ENCODE measurements around the gene SAFB. TPM values are rescaled to one million over a fixed set of nuclear protein-coding genes. Genes with fewer than 3 reads are reported as not detected.

The SAFB gene
- total RNA-seq, 1 donor from 2014 or later, result 97.1 TPM

GRCh38 chr19:5664515-5664914 lies 41.6 kb downstream of the SAFB start:
- Mint-ChIP-seq H3K27me3 (ENCODE audit: unreplicated experiment) (no peaks in the 10 kb centered on the region), H3K9me3 (ENCODE audit: unreplicated experiment) (no peaks in the 10 kb centered on the region), H3K27ac (ENCODE audit: unreplicated experiment) (no peak overlapping the region), H3K4me1 (ENCODE audit: unreplicated experiment) (no peaks in the 10 kb centered on the region), H3K36me3 (ENCODE audit: unreplicated experiment) (peaks cover 41% of the 10 kb centered on the region), H3K4me3 (ENCODE audit: unreplicated experiment) (no peak overlapping the region)
- DNase-seq (ENCODE audit: extremely low spot score, unreplicated experiment), result no peak
- no peak for TF ChIP-seq CTCF (IDR thresholded peaks at IDR 0.05)

- Mint-ChIP-seq H3K4me1 (ENCODE audit: unreplicated experiment) (no peaks in the 10 kb centered on the region), H3K27ac (ENCODE audit: unreplicated experiment) (no peak overlapping the region), H3K36me3 (ENCODE audit: unreplicated experiment) (peaks cover 38% of the 10 kb centered on the region), H3K27me3 (ENCODE audit: unreplicated experiment) (no peaks in the 10 kb centered on the region), H3K4me3 (ENCODE audit: unreplicated experiment) (no peak overlapping the region), H3K9me3 (ENCODE audit: unreplicated experiment) (no peaks in the 10 kb centered on the region)
- TF ChIP-seq CTCF (IDR thresholded peaks at IDR 0.05), result no peak
- DNase-seq (ENCODE audit: extremely low spot score, unreplicated experiment), result no peak
Measured at GRCh38 chr19:5665781-5666513, 43.1 kb downstream of the SAFB start.

GRCh38 chr19:5666921-5667610 lies 44.2 kb downstream of the SAFB start:
- H3K4me1 Mint-ChIP-seq (ENCODE audit: unreplicated experiment), result no peaks in the 10 kb centered on the region
- H3K36me3 Mint-ChIP-seq (ENCODE audit: unreplicated experiment), result peaks cover 36% of the 10 kb centered on the region
- no peak for TF ChIP-seq CTCF (IDR thresholded peaks at IDR 0.05)
- DNase-seq (ENCODE audit: extremely low spot score, unreplicated experiment), result no peak
- H3K27me3 Mint-ChIP-seq (ENCODE audit: unreplicated experiment), result no peaks in the 10 kb centered on the region
- H3K27ac Mint-ChIP-seq (ENCODE audit: unreplicated experiment), result no peak overlapping the region
- no peaks in the 10 kb centered on the region for H3K9me3 Mint-ChIP-seq (ENCODE audit: unreplicated experiment)
- no peak overlapping the region for H3K4me3 Mint-ChIP-seq (ENCODE audit: unreplicated experiment)

DNA sequence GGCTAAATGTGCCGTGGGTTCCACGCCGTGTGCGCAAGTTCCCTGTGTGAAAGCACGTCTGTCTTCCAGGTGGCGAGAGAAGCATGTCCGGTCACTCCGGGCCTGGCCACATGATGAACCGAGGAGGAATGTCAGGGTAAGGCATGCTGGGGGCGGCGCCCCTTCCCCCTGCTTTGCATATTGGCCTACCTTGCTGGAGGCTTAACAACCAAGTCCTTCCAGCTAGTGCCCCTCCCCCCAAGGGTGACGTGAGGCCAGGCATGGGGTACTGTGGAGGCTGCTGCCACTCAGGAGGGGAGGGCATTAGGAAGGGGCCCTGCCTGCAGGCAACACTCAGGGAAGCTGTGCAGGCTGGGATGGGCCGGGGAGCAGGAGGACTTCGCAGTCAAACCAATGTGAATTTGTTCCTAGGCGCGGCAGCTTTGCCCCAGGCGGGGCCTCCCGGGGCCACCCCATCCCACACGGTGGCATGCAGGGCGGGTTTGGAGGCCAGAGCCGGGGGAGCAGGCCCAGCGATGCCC lies 44.9 kb downstream of the SAFB start:
- Mint-ChIP-seq H3K4me1 (ENCODE audit: unreplicated experiment) (no peaks in the 10 kb centered on the region), H3K9me3 (ENCODE audit: unreplicated experiment) (no peaks in the 10 kb centered on the region), H3K36me3 (ENCODE audit: unreplicated experiment) (peaks cover 36% of the 10 kb centered on the region), H3K27ac (ENCODE audit: unreplicated experiment) (no peak overlapping the region), H3K4me3 (ENCODE audit: unreplicated experiment) (no peak overlapping the region), H3K27me3 (ENCODE audit: unreplicated experiment) (no peaks in the 10 kb centered on the region)
- TF ChIP-seq CTCF (IDR thresholded peaks at IDR 0.05), result no peak
- no peak for DNase-seq (ENCODE audit: extremely low spot score, unreplicated experiment)

DNA sequence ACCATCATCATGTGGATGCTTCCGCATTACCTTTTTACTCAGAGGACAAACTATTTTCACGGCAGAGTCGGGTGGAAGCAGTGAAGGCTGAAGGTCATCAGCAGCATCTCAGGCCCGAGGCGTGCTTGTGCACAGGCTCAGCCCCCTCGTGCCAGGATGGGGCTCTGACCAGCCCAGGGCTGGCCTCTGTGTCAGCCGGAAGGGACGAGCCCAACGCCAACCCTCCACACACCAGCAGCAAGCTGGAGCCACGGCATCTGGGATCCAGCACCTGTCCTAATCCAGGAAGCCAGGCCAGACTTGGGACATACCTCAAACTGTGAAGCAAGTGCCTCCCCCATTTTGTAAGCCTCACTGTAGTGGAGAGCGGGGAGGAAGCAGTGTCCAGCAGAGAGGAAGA lies 46.3 kb downstream of the SAFB start:
- no peak overlapping the region for H3K27ac Mint-ChIP-seq (ENCODE audit: unreplicated experiment)

More for the DNA sequence above, 46.3 kb downstream of the SAFB start:
- Mint-ChIP-seq H3K9me3 (ENCODE audit: unreplicated experiment) (no peaks in the 10 kb centered on the region), H3K4me3 (ENCODE audit: unreplicated experiment) (no peak overlapping the region), H3K4me1 (ENCODE audit: unreplicated experiment) (no peaks in the 10 kb centered on the region), H3K27me3 (ENCODE audit: unreplicated experiment) (no peaks in the 10 kb centered on the region), H3K36me3 (ENCODE audit: unreplicated experiment) (peaks cover 36% of the 10 kb centered on the region)
- no peak for DNase-seq (ENCODE audit: extremely low spot score, unreplicated experiment)
- TF ChIP-seq CTCF (IDR thresholded peaks at IDR 0.05), result no peak

Data from osteocyte (in vitro differentiated cells).